Right atrium auricular region (tissue), 2 donors: ENCODE measurements around the gene YTHDF1. TPM values are rescaled to one million over a fixed set of nuclear protein-coding genes. Genes with fewer than 3 reads are reported as not detected.

ENCODE experiments used
- DNase-seq: peaks from one replicate; pipeline ENCODE4 v3.0.0-alpha.2; 2019; ENCODE audit warnings: low spot score
- H3K27ac ChIP-seq, 2 donors: fragments of 200-600 bp; sonication (generic); 1 replicate in 1 of 2; 2 replicates in 1 of 2; pipeline ENCODE4 v1.5.1; 2016 to 2019
- H3K27me3 ChIP-seq, 2 donors: fragments of 200-600 bp; sonication (generic); one replicate each; pipeline versions ENCODE4 v1.5.1 to v1.6.0; 2017 to 2019
- H3K36me3 ChIP-seq: fragments of 200-600 bp; sonication (generic); one replicate; pipeline ENCODE4 v1.5.1; 2016
- H3K4me1 ChIP-seq, 2 donors: fragments of 200-600 bp; sonication (generic); one replicate each; pipeline versions ENCODE4 v1.5.1 to v1.6.0; 2017 to 2019
- H3K4me3 ChIP-seq, 2 donors: fragments of 200-600 bp; sonication (generic); 1 replicate in 1 of 2; 2 replicates in 1 of 2; pipeline ENCODE4 v1.5.1; 2017 to 2019; ENCODE audit warnings: mild to moderate bottlenecking in 1 of 2, moderate library complexity in 1 of 2
- H3K9me3 ChIP-seq, 2 donors: fragments of 200-600 bp; sonication (generic); one replicate each; pipeline ENCODE4 v1.5.1; 2019
- CTCF ChIP-seq, 2 donors: fragments of 200-600 bp; sonication (generic); IDR thresholded peaks; one replicate each; pipeline ENCODE4 v1.5.1; 2019; ENCODE audit warnings: antibody characterized with exemption in 2 of 2
- total RNA-seq, 2 donors: library from RNA; depleted of rRNA; stranded (reverse); fragments of >200 nt; gene quantifications; one replicate each; pipeline ENCODE4 v1.1.0, GENCODE V29; 2016

The YTHDF1 gene
- total RNA-seq, 2 donors from 2014 or later, result 15.7 to 26.1 TPM

DNA sequence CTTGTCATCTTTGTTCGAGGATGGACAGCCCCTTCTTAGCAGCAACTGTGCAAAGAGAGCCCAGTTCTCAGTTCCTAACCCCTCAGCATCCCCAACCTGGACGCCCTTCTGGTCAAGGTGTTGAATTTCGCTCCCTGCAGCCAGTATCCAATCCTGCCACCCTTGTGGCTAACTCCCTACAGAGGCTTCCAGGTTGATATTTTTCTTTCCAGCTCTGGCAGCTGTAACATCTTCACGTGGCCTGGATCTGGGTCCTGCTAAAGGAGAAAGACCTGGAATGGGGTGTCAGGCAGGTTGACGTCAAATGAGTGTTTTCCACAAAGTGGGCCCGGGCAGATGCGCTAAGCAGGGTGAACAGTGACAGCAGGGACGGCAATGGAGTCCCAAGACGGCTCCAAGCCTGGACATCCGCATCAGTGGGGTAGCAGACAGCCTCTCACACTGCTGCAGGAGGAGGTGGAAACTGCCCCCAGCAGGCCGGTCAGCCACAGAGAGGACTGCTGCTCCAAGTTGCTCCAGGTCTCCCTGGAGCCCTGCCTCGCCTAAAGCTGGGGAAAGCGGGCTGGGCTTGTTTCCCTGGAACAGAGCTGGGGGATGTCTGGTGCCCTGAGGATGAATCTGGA lies 1.0 kb upstream of the YTHDF1 start:
- Histone ChIP-seq H3K4me3 (peak overlapping the region; percentile 71 to 95), H3K4me1 (peaks cover 0 to 37% of the 10 kb centered on the region in 2 donors), H3K27me3 (no peaks in the 10 kb centered on the region), H3K27ac (peak overlapping the region; percentile 86 to 88), H3K9me3 (no peaks in the 10 kb centered on the region), H3K36me3 (peaks cover 24% of the 10 kb centered on the region)
- no peak for TF ChIP-seq CTCF (IDR thresholded peaks at IDR 0.05)
- DNase-seq, result no peak

- DNase-seq, result no peak
- H3K9me3 ChIP-seq, result no peaks in the 10 kb centered on the region
- peak overlapping the region; percentile 66 to 82 for H3K27ac ChIP-seq
- peaks cover 0 to 48% of the 10 kb centered on the region in 2 donors for H3K4me1 ChIP-seq
- peaks cover 40% of the 10 kb centered on the region for H3K36me3 ChIP-seq
- TF ChIP-seq CTCF (IDR thresholded peaks at IDR 0.05), result peak in 1 of 2 donors; percentile 45
- no peaks in the 10 kb centered on the region for H3K27me3 ChIP-seq
- H3K4me3 ChIP-seq, result peak overlapping the region; percentile 79 to 95
These were observed 560 bp downstream of the YTHDF1 start for GRCh38 chr20:63215101-63216040.

DNA sequence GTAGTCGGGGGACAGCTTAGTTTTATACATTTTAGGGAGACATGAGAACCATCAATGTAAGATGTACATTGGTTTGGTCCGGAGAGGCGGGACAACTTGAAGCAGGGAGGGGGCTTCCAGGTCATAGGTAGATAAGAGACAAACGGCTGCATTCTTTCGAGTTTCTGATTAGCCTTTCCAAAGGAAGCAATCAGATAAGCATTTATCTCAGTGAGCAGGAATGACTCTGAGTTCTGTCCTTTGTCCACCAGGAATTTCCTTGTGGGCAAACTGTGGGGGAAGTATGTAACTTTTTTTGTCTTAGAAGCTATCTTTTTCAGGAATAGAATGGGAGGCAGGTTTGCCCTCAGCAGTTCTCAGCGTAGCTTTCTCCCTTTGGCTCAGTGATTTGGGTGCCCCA lies 1.4 kb downstream of the YTHDF1 start:
- peaks cover 0 to 56% of the 10 kb centered on the region in 2 donors for H3K4me1 ChIP-seq
- H3K27ac ChIP-seq, result no peak overlapping the region
- TF ChIP-seq CTCF (IDR thresholded peaks at IDR 0.05), result no peak

GRCh38 chr20:63212792-63213191 lies 3.1 kb downstream of the YTHDF1 start:
- no peak for TF ChIP-seq CTCF (IDR thresholded peaks at IDR 0.05)
- Histone ChIP-seq H3K4me3 (no peak overlapping the region), H3K36me3 (peaks cover 60% of the 10 kb centered on the region), H3K27ac (no peak overlapping the region), H3K27me3 (no peaks in the 10 kb centered on the region), H3K9me3 (no peaks in the 10 kb centered on the region), H3K4me1 (peaks cover 0 to 56% of the 10 kb centered on the region in 2 donors)
- DNase-seq, result no peak

More for the DNA sequence above, 1.4 kb downstream of the YTHDF1 start:
- peak overlapping the region in 1 of 2 donors; percentile 95 for H3K4me3 ChIP-seq
- DNase-seq, result no peak
- H3K27me3 ChIP-seq, result no peaks in the 10 kb centered on the region
- peaks cover 48% of the 10 kb centered on the region for H3K36me3 ChIP-seq
- H3K9me3 ChIP-seq, result no peaks in the 10 kb centered on the region

- Histone ChIP-seq H3K4me3 (no peak overlapping the region), H3K36me3 (peaks cover 65% of the 10 kb centered on the region), H3K27ac (no peak overlapping the region), H3K9me3 (no peaks in the 10 kb centered on the region), H3K4me1 (peaks cover 0 to 56% of the 10 kb centered on the region in 2 donors), H3K27me3 (no peaks in the 10 kb centered on the region)
- no peak for DNase-seq
- no peak for TF ChIP-seq CTCF (IDR thresholded peaks at IDR 0.05)
These were observed 3.6 kb downstream of the YTHDF1 start for GRCh38 chr20:63212393-63212730.
